Fibroblast of lung (primary cell): ENCODE results near the gene ACTMAP. TPM values are rescaled to one million over a fixed set of nuclear protein-coding genes. Genes with fewer than 3 reads are reported as not detected.

ENCODE experiments used
- DNase-seq, 2 donors: peaks; one replicate each; pipeline versions ENCODE4 v3.0.0 to v3.0.0-alpha.2; 2010; ENCODE audit warnings: low read depth in 2 of 2
- H2AFZ ChIP-seq: 2 replicates; pipeline ENCODE4 v1.5.1; 2012; ENCODE audit warnings: low read length, control low read depth, inconsistent platforms
- H3K27ac ChIP-seq: 2 replicates; pipeline ENCODE4 v1.5.1; 2011; ENCODE audit warnings: low read length, control low read depth; ENCODE audit not compliant: insufficient read depth
- H3K27me3 ChIP-seq: 2 replicates; pipeline ENCODE4 v1.5.1; 2011; ENCODE audit warnings: mild to moderate bottlenecking, low read length; ENCODE audit not compliant: control insufficient read depth, insufficient read depth
- H3K36me3 ChIP-seq: 2 replicates; pipeline ENCODE4 v1.5.1; 2011; ENCODE audit warnings: low read length; ENCODE audit not compliant: control insufficient read depth, insufficient read depth
- H3K4me1 ChIP-seq: 2 replicates; pipeline ENCODE4 v1.5.1; 2011; ENCODE audit warnings: low read length; ENCODE audit not compliant: control insufficient read depth, insufficient read depth; ENCODE audit errors: extremely low read depth
- H3K4me2 ChIP-seq: 2 replicates; pipeline ENCODE4 v1.5.1; 2011; ENCODE audit warnings: low read length, control low read depth; ENCODE audit not compliant: insufficient read depth; ENCODE audit errors: extremely low read depth
- H3K4me3 ChIP-seq, 4 experiments: fragments of 200-600 bp in 1 of 4; sonication (generic) in 1 of 4; replicated peaks in 1 of 4; 2 replicates each; pipeline ENCODE4 v1.5.1; 2011 to 2016; ENCODE audit warnings: low read length in 4 of 4, low read depth in 3 of 4, mild to moderate bottlenecking in 3 of 4, control low read depth in 2 of 4, inconsistent platforms in 1 of 4, mixed read lengths in 1 of 4; ENCODE audit not compliant: insufficient read depth in 1 of 4; ENCODE audit errors: control extremely low read depth in 1 of 4
- H3K79me2 ChIP-seq: 2 replicates; pipeline ENCODE4 v1.5.1; 2012; ENCODE audit warnings: mild to moderate bottlenecking, low read length, inconsistent platforms; ENCODE audit not compliant: control insufficient read depth, insufficient read depth
- H3K9ac ChIP-seq: 2 replicates; pipeline ENCODE4 v1.5.1; 2011; ENCODE audit warnings: mild to moderate bottlenecking, low read length, control low read depth; ENCODE audit not compliant: insufficient read depth
- H3K9me3 ChIP-seq: 2 replicates; pipeline ENCODE4 v1.5.1; 2012; ENCODE audit warnings: low read depth, low read length; ENCODE audit not compliant: control insufficient read depth, insufficient read depth
- H4K20me1 ChIP-seq: 2 replicates; pipeline ENCODE4 v1.5.1; 2011; ENCODE audit warnings: low read length; ENCODE audit not compliant: control insufficient read depth, insufficient read depth; ENCODE audit errors: extremely low read depth
- CTCF ChIP-seq, 2 donors: IDR thresholded peaks in 1 of 2; conservative IDR thresholded peaks in 1 of 2; 1 replicate in 1 of 2; 2 replicates in 1 of 2; pipeline ENCODE4 v1.5.1; 2011 to 2012; ENCODE audit warnings: low read length in 2 of 2, control low read depth in 1 of 2, inconsistent platforms in 1 of 2, low read depth in 1 of 2, mild to moderate bottlenecking in 1 of 2
- EZH2 ChIP-seq: IDR thresholded peaks from 2 replicates; pipeline ENCODE4 v1.5.1; 2012; ENCODE audit warnings: low read length, control low read depth, mild to moderate bottlenecking; ENCODE audit errors: missing control alignments
- polyA plus RNA-seq, 2 donors: library from polyadenylated mRNA; depleted of rRNA in 1 of 2; stranded (reverse) in 1 of 2; unstranded in 1 of 2; fragments of >200 nt; gene quantifications; 2 replicates each; pipeline ENCODE4 v1.2.1, GENCODE V29; 2011 to 2012; ENCODE audit warnings: missing spikeins in 1 of 2
- total RNA-seq: library from RNA; depleted of rRNA; stranded (reverse); fragments of >200 nt; gene quantifications from 2 replicates; pipeline ENCODE4 v1.2.1, GENCODE V29; 2014

Gene ACTMAP
- total and polyA plus RNA-seq, 2 donors (not counting 1 experiment from before 2014, with no cell fraction given): 1.8 to 2.2 TPM

GRCh38 chr19:40692212-40692551 is 58.1 kb downstream of the ACTMAP start:
- TF ChIP-seq EZH2 (no peak), CTCF (conservative IDR thresholded peaks at IDR 0.05 in 1 of 2, IDR thresholded peaks at IDR 0.05 in 1 of 2; ENCODE audit: low read depth in 1 of 2, low read length in 2 of 2) (no peak)
- Histone ChIP-seq H3K36me3 (peaks cover 12% of the 10 kb centered on the region), H4K20me1 (peaks cover 4% of the 10 kb centered on the region), H3K4me2 (no peak overlapping the region), H3K79me2 (peaks cover 29% of the 10 kb centered on the region), H3K27me3 (no peaks in the 10 kb centered on the region), H3K9me3 (no peaks in the 10 kb centered on the region), H3K4me1 (peaks cover 24% of the 10 kb centered on the region), H2AFZ (no peak overlapping the region), H3K9ac (no peak overlapping the region), H3K27ac (no peak overlapping the region), H3K4me3 (no peak overlapping the region)
- no peak for DNase-seq

- DNase-seq: peak; percentile 5 to 15
- peaks cover 34% of the 10 kb centered on the region for H3K79me2 ChIP-seq
Observed at GRCh38 chr19:40691421-40692211, 58.7 kb downstream of the ACTMAP start.

More at GRCh38 chr19:40691421-40692211, 58.7 kb downstream of the ACTMAP start:
- no peak overlapping the region for H2AFZ ChIP-seq
- H3K9me3 ChIP-seq: no peaks in the 10 kb centered on the region
- TF ChIP-seq EZH2 (no peak), CTCF (conservative IDR thresholded peaks at IDR 0.05 in 1 of 2, IDR thresholded peaks at IDR 0.05 in 1 of 2; ENCODE audit: low read depth in 1 of 2, low read length in 2 of 2) (no peak)
- no peaks in the 10 kb centered on the region for H3K27me3 ChIP-seq
- peaks cover 14% of the 10 kb centered on the region for H3K36me3 ChIP-seq
- peak overlapping the region; percentile 85 for H3K9ac ChIP-seq
- H3K27ac ChIP-seq: peak overlapping the region; percentile 94
- H3K4me2 ChIP-seq: peak overlapping the region; percentile 88
- peaks cover 4% of the 10 kb centered on the region for H4K20me1 ChIP-seq
- no peak overlapping the region for H3K4me3 ChIP-seq
- H3K4me1 ChIP-seq: peaks cover 24% of the 10 kb centered on the region

Other genes with a start within 250 kb of the ACTMAP start
- gene SHKBP1, start 173.6 kb downstream of the ACTMAP start, total RNA-seq: 22.3 and 43.4 TPM in 2 replicates
- 35.6 and 43.2 TPM in 2 replicates for gene SHKBP1, start 173.6 kb downstream of the ACTMAP start, polyA plus RNA-seq
- gene LTBP4, start 149.1 kb downstream of the ACTMAP start, total RNA-seq: 46.4 and 60.9 TPM in 2 replicates
- gene LTBP4, start 149.1 kb downstream of the ACTMAP start, polyA plus RNA-seq: 29.6 and 31.7 TPM in 2 replicates
- gene NUMBL, start 59.8 kb downstream of the ACTMAP start, total RNA-seq: 30.6 and 33.4 TPM in 2 replicates
- gene NUMBL, start 59.8 kb downstream of the ACTMAP start, polyA plus RNA-seq: 26.2 and 28.2 TPM in 2 replicates
- gene COQ8B, start 33.6 kb downstream of the ACTMAP start, total RNA-seq: 28.0 and 43.4 TPM in 2 replicates
- 13.7 and 16.7 TPM in 2 replicates for gene COQ8B, start 33.6 kb downstream of the ACTMAP start, polyA plus RNA-seq
- gene ITPKC, start 33.4 kb downstream of the ACTMAP start, total RNA-seq: 19.5 and 23.1 TPM in 2 replicates
- gene ITPKC, start 33.4 kb downstream of the ACTMAP start, polyA plus RNA-seq: 6.5 TPM in 2 replicates
- gene SNRPA, start 726 bp upstream of the ACTMAP start, total RNA-seq: 22.1 and 41.9 TPM in 2 replicates
- 74.4 and 134 TPM in 2 replicates for gene SNRPA, start 726 bp upstream of the ACTMAP start, polyA plus RNA-seq
- 0.26 TPM in 1 of 2 replicates, not detected in the other for gene MIA, start 25.0 kb upstream of the ACTMAP start, total RNA-seq
- gene MIA, start 25.0 kb upstream of the ACTMAP start, polyA plus RNA-seq: 0.99 TPM in 1 of 2 replicates, not detected in the other
- gene RAB4B, start 27.8 kb upstream of the ACTMAP start, total RNA-seq: 4.4 and 10.6 TPM in 2 replicates
- gene RAB4B, start 27.8 kb upstream of the ACTMAP start, polyA plus RNA-seq: 11.8 and 12.8 TPM in 2 replicates
- gene EGLN2, start 48.7 kb upstream of the ACTMAP start, total RNA-seq: 83.2 and 106 TPM in 2 replicates
- gene EGLN2, start 48.7 kb upstream of the ACTMAP start, polyA plus RNA-seq: 27.3 and 33.9 TPM in 2 replicates
- not detected in 2 replicates for gene CYP2A6, start 100.0 kb upstream of the ACTMAP start, total RNA-seq
- not detected in 2 replicates for gene CYP2A6, start 100.0 kb upstream of the ACTMAP start, polyA plus RNA-seq
- gene CYP2A7, start 131.8 kb upstream of the ACTMAP start, total RNA-seq: not detected in 2 replicates
- gene CYP2A7, start 131.8 kb upstream of the ACTMAP start, polyA plus RNA-seq: not detected in 2 replicates
- gene CYP2B6, start 240.8 kb upstream of the ACTMAP start, total RNA-seq: not detected in 2 replicates
- not detected in 2 replicates for gene CYP2B6, start 240.8 kb upstream of the ACTMAP start, polyA plus RNA-seq